KMS-11 (cell line): ENCODE results near the gene CNRIP1.

Experiments used
- H2AFZ ChIP-seq: fragments of 200-600 bp; sonication (generic); 2 replicates; pipeline ENCODE4 v1.6.1; 2016; ENCODE audit warnings: antibody characterized with exemption, mixed run types, low read depth
- H3K27ac ChIP-seq: fragments of 200-600 bp; sonication (generic); 2 replicates; pipeline ENCODE4 v1.6.1; 2016; ENCODE audit warnings: mild to moderate bottlenecking, mixed run types
- H3K27me3 ChIP-seq: fragments of 200-600 bp; sonication (generic); 2 replicates; pipeline ENCODE4 v1.6.1; 2017; ENCODE audit warnings: mild to moderate bottlenecking, low read depth, mixed run types, moderate library complexity; ENCODE audit not compliant: insufficient read depth
- H3K36me3 ChIP-seq: fragments of 200-600 bp; sonication (generic); 2 replicates; pipeline ENCODE4 v1.6.1; 2017; ENCODE audit warnings: mild to moderate bottlenecking, mixed run types; ENCODE audit not compliant: insufficient read depth
- H3K4me1 ChIP-seq: fragments of 200-600 bp; sonication (generic); 2 replicates; pipeline ENCODE4 v1.6.1; 2016; ENCODE audit warnings: mild to moderate bottlenecking, low read depth, mixed run types; ENCODE audit not compliant: poor library complexity, severe bottlenecking
- H3K4me2 ChIP-seq: fragments of 200-600 bp; sonication (generic); 2 replicates; pipeline ENCODE4 v1.7.0; 2016; ENCODE audit warnings: mild to moderate bottlenecking, mixed run types
- H3K4me3 ChIP-seq: fragments of 200-600 bp; sonication (generic); IDR thresholded peaks from 2 replicates; pipeline ENCODE4 v1.6.1; 2017; ENCODE audit warnings: low read depth, low read length, mixed read lengths; ENCODE audit not compliant: insufficient read depth
- H3K79me2 ChIP-seq: fragments of 200-600 bp; sonication (generic); 2 replicates; pipeline ENCODE4 v1.6.1; 2016; ENCODE audit warnings: low read depth, mixed run types; ENCODE audit not compliant: insufficient read depth
- H3K9ac ChIP-seq: fragments of 200-600 bp; sonication (generic); 2 replicates; pipeline ENCODE4 v1.6.1; 2016; ENCODE audit warnings: mild to moderate bottlenecking, mixed run types
- H4K20me1 ChIP-seq: fragments of 200-600 bp; sonication (generic); 2 replicates; pipeline ENCODE4 v1.6.1; 2016; ENCODE audit warnings: mild to moderate bottlenecking, mixed run types; ENCODE audit not compliant: insufficient read depth
- TF ChIP-seq, protein P1 (sequence below): fragments of 200-600 bp; sonication (generic); conservative IDR thresholded peaks from 2 replicates; pipeline ENCODE4 v1.6.1; 2017; ENCODE audit warnings: low read depth, mild to moderate bottlenecking, antibody characterized with exemption, low read length, moderate library complexity, mixed read lengths

Gene CNRIP1

DNA sequence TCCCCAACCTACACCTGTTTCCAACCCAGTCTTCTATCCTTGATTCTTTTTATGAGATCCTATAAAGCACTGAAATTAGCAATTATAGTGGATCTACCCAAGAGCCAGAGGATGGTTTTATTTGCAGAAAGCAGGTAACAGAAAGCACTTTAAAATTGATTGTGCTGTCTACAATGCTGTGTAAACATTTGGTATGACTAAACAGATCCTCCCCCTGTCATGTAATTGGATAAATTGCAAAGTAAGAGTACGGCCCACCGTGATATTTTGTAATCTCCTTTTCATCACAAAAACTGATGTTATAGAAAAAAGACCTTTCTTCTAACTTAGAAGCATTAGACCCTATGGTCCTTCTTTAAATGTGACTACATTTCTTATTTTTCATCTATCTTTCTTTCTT, 56.1 kb downstream of the CNRIP1 start:
- Histone ChIP-seq H3K4me3 (no peak overlapping the region), H3K27me3 (no peaks in the 10 kb centered on the region), H2AFZ (no peak overlapping the region), H3K4me1 (no peaks in the 10 kb centered on the region), H3K27ac (no peak overlapping the region), H3K4me2 (no peak overlapping the region), H3K36me3 (no peaks in the 10 kb centered on the region), H4K20me1 (no peaks in the 10 kb centered on the region), H3K9ac (no peak overlapping the region), H3K79me2 (no peaks in the 10 kb centered on the region)
- TF ChIP-seq, protein P1, sequence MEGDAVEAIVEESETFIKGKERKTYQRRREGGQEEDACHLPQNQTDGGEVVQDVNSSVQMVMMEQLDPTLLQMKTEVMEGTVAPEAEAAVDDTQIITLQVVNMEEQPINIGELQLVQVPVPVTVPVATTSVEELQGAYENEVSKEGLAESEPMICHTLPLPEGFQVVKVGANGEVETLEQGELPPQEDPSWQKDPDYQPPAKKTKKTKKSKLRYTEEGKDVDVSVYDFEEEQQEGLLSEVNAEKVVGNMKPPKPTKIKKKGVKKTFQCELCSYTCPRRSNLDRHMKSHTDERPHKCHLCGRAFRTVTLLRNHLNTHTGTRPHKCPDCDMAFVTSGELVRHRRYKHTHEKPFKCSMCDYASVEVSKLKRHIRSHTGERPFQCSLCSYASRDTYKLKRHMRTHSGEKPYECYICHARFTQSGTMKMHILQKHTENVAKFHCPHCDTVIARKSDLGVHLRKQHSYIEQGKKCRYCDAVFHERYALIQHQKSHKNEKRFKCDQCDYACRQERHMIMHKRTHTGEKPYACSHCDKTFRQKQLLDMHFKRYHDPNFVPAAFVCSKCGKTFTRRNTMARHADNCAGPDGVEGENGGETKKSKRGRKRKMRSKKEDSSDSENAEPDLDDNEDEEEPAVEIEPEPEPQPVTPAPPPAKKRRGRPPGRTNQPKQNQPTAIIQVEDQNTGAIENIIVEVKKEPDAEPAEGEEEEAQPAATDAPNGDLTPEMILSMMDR = no peak

DNA sequence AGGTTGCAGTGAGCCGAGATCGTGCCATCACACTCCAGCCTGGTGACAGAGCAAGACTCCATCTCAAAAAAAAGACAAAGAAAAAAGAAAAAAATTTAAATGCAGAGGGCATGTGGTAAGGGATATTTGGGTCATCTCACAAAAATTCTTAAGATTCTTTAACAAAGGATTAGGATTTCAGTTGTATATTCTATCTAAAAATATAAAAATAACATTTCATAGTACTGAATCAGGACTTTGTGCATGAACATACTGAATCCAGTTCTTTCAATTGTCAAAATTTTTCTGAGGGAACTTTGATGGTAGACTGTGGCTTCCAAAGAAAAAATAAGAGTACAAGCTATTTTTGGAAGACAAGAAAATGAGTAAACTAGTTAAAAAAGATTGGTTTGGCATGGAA, 60.9 kb downstream of the CNRIP1 start:
- Histone ChIP-seq H3K4me3 (no peak overlapping the region), H3K79me2 (peaks cover 4% of the 10 kb centered on the region; the same call in 1 of the 2 replicates), H4K20me1 (no peaks in the 10 kb centered on the region), H3K9ac (no peak overlapping the region), H3K36me3 (no peaks in the 10 kb centered on the region), H3K4me1 (peaks cover 23% of the 10 kb centered on the region), H3K4me2 (no peak overlapping the region), H3K27me3 (no peaks in the 10 kb centered on the region), H2AFZ (no peak overlapping the region), H3K27ac (no peak overlapping the region)
- TF ChIP-seq, protein P1 = no peak

DNA sequence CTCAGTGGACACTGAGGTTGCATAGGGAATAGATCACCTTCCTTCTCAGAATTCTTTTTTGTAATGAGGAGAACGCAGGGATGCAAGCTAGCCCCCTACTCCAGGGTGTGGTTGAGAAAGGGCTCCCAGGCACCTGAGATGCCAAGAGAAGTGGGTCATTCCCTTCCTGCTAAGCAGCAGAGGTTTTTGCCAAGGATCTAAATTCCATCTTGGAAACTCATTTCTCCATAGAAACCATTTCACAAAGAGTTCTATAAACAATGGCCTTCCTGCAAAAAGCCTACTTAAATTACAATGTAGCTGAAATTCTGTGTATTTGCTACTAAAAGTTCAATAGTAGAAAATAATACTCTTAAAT, 63.7 kb downstream of the CNRIP1 start:
- Histone ChIP-seq H3K27me3 (no peaks in the 10 kb centered on the region), H3K79me2 (peaks cover 16% of the 10 kb centered on the region), H4K20me1 (no peaks in the 10 kb centered on the region), H3K4me2 (peak overlapping the region; percentile 7; the same call in 1 of the 2 replicates), H3K4me1 (peaks cover 24% of the 10 kb centered on the region), H2AFZ (no peak overlapping the region), H3K36me3 (no peaks in the 10 kb centered on the region), H3K27ac (no peak overlapping the region), H3K4me3 (no peak overlapping the region), H3K9ac (no peak overlapping the region)
- TF ChIP-seq, protein P1 = no peak

DNA sequence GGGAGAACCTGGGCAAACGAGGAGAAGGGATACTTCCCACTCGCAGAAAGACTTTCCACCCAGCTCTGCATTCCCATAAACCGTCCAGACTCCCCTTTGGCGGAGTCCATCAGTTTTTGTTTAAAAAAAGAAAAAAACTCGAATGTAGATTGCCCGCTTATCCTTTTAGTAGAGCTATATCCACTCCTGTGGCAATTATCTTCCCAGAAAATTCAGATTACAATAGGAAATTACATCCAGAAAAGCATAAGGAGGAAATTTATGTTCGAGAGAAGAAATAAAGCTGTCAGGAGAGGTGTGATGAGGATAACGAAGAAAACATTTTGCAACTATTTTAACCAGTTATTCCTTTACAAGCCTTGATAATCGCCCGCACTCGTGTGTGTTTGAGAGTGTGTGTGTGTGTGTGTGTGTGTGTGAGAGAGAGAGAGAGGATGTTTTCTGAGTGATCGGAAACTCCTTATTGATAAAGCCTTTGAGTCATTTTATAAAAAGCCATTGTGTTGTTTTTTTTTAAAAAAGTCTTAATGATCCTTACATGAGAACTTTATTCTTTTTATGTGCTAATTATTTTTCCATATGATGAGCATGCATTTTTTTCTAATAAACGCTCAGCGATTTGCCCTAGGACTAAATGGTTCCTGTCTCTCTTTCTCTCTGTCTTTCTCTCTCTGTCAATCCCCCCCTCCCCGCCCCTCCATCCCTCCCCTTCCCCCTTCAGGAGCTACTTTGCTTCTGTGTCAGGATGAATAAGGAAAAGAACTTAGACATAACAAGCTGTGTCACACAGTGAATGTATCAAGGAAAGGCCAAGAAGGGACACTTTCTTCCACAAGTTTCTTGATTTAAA, 66.3 kb downstream of the CNRIP1 start:
- Histone ChIP-seq H3K27me3 (no peaks in the 10 kb centered on the region), H3K27ac (peak overlapping the region; percentile 91), H3K4me3 (peak overlapping the region; percentile 90), H3K4me2 (peak overlapping the region; percentile 81), H4K20me1 (peaks cover 24% of the 10 kb centered on the region), H3K36me3 (no peaks in the 10 kb centered on the region), H3K79me2 (peaks cover 42% of the 10 kb centered on the region), H2AFZ (peak overlapping the region; percentile 73), H3K4me1 (peaks cover 47% of the 10 kb centered on the region), H3K9ac (peak overlapping the region; percentile 76)
- TF ChIP-seq, protein P1 = no peak
